ENCODE measurements around the gene KCNQ4.

KCNQ4 gene

DNA sequence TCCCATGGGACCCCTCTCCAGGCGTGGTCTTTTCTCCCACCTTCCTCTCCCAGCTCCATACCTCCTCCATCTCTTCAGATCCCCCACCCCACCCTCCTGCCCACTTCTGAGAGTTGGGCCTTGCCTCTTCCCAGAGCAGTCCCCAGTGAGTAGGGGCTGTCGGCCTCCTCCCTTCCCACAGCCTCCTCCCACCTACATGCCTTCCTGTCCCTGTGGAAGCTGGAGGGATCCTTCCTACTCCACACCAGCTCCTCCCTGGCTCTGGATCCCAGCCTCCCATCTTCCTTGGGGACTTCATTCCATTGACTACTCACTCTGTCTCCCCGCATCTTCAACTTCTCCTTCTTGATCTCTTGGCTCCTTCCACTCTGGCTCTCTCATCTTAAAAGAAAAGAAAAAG lies 24.9 kb downstream of the KCNQ4 start:
- FAIRE-seq (no peak), DNase-seq (ENCODE audit: extremely low spot score, insufficient read length, low read depth) (no peak)

DNA sequence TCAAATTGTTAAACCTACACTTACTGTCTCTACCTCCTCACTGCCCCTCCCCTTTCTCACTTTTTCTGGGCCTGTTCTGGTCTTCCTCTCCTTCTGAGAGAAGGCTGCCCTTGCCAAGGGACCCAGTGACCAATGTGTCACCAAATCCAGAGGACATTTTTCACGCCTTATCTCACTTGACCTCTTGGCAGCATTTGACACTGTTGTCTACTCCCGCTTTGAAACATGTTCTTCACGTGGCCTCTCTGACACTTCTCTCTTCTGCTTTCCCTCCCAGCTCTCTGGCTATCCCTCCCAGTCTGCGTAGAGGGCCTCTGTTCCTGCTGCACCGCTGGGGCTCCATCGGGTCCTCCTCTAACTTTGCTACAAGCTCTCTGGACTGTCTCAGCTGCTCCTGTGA lies 25.3 kb downstream of the KCNQ4 start:
- FAIRE-seq = peak; percentile 50
- DNase-seq (ENCODE audit: extremely low spot score, insufficient read length, low read depth) = no peak

GRCh38 chr1:40810927-40811326 lies 27.3 kb downstream of the KCNQ4 start:
- FAIRE-seq (no peak), DNase-seq (ENCODE audit: extremely low spot score, insufficient read length, low read depth) (no peak)

- no peak for DNase-seq (ENCODE audit: extremely low spot score, insufficient read length, low read depth)
- no peak for FAIRE-seq
These were observed 31.8 kb downstream of the KCNQ4 start for GRCh38 chr1:40815420-40815819.

GRCh38 chr1:40817791-40818263 lies 34.2 kb downstream of the KCNQ4 start:
- FAIRE-seq (no peak), DNase-seq (ENCODE audit: extremely low spot score, insufficient read length, low read depth) (no peak)

DNA sequence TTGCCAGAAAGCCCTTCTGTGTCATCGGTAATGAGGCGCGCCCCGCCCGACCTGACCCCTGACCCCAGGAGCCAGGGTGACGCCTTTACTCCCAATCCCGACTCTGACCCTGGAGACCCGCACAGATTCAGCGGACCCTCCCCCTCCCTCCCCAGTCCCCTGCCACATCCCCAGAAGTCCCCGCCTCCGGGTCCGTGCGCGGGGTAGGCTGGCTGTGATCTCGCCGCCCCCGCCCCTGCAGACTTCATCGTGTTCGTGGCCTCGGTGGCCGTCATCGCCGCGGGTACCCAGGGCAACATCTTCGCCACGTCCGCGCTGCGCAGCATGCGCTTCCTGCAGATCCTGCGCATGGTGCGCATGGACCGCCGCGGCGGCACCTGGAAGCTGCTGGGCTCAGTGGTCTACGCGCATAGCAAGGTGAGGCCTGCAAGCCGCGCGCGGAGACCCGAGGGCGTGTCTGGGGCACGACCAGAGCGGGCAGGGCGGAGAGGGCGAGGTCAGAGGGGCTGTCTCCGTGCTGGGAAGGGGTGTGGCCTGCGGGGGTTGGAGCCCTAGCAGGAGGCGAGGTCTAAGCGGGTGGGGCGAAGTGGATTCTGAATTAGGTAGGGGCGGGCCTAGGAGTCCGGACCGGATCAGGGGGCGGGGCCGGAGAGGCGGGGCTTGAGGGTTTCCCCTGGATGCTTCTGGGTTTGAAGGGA lies 34.8 kb downstream of the KCNQ4 start:
- FAIRE-seq = peak; percentile 87
- DNase-seq (ENCODE audit: extremely low spot score, insufficient read length, low read depth) = peak; percentile 73

- FAIRE-seq (no peak), DNase-seq (ENCODE audit: extremely low spot score, insufficient read length, low read depth) (no peak)
These were observed 35.5 kb downstream of the KCNQ4 start for GRCh38 chr1:40819101-40819500.

- DNase-seq (ENCODE audit: extremely low spot score, insufficient read length, low read depth) (no peak), FAIRE-seq (no peak)
These were observed 36.7 kb downstream of the KCNQ4 start for GRCh38 chr1:40820251-40820797.

- FAIRE-seq (no peak), DNase-seq (ENCODE audit: extremely low spot score, insufficient read length, low read depth) (no peak)
These were observed 37.5 kb downstream of the KCNQ4 start for GRCh38 chr1:40820911-40821693.

DNA sequence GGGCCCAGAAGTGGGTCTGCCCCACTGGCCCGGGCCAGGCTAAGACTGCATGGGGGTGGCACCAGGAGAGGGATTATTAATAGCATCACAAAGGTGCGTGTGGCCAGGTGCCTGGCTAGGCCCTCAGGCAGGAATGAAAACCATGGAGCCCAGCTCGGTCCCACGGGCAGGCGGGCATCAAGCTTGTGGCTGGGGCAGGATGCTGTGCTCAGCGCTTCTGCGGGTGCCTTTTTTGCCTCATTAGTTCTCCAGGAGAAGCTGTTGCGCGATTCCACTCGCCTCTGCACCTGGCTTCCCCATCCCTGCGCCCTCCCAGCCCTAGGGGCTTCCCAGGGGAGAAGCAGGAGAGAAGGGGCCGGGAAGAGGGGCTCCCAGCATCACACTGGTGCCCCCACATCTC lies 39.3 kb downstream of the KCNQ4 start:
- FAIRE-seq (no peak), DNase-seq (ENCODE audit: extremely low spot score, insufficient read length, low read depth) (no peak)

DNA sequence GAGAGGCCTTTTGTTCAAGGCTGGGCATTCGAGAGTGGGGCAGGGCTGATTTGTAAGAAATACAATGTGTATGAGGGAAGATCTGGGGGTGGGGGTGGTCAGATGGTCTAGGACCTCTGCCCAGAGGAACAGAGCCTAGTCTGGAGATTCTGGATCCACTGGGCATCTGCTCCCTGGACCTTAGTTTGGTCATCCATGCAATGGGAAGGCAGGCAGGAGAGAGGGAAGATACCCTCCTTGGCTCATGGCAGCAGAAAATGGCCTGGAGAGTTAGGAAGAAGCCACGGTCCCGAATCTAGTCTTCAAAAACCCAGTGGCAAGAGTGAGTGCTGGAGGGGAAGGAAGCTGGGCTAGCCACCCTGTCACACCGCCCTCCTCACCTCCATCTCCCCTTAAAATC lies 39.8 kb downstream of the KCNQ4 start:
- DNase-seq (ENCODE audit: extremely low spot score, insufficient read length, low read depth) = no peak
- no peak for FAIRE-seq

DNA sequence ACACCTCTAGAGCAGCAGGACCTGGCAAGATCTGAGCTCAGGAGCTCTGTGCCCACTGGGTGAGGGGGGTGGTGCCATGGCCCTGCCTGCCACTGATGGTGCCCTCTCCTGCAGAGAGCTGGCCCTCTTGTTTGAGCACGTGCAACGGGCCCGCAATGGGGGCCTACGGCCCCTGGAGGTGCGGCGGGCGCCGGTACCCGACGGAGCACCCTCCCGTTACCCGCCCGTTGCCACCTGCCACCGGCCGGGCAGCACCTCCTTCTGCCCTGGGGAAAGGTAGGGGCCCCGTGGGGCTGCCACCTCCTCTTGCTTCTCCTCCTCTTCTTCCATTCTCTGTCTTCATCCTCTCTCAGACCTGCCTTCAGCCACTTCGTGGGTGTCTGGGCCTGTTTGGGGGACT lies 40.4 kb downstream of the KCNQ4 start:
- DNase-seq (ENCODE audit: extremely low spot score, insufficient read length, low read depth) (no peak), FAIRE-seq (no peak)

DNA sequence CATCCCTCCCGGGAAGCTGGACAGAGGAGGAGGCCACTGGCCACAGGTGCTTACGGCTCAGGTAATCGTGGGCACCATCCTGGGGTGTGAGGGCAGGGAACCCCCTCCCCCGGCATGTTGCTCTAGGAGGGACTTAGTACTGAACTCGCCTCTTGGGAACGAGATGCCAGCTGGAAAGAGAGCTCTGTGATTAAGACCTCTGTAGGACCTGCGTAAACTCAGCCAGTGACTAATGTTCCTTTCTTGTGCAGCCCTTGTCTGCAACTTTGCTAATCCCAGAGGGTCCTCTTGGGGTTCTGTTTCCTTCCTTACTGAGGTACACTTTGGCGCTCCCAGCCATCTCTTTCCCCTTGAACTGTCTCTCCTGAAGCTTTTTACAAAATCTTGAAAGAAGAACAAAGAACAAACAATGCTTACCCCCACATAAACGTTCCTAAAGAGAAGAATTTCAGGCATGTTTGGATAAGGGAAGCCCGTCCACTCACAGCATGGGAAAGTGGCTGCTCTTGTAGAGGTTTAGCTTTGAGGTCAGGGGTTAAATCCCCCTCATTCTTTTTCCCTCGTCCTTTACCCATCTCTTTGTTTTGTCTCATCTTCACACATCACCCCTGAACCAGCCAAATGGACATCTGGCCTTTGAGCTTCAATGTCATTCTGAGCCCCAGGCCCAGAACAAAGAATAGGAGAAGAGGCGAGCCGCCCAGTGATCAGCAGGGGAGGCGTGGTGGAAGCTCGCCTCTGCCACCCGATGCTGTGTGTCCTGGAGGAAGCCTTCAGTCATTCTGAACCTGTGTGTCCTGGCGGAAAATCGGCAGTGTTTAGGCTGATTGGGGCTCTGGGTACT lies 41.2 kb downstream of the KCNQ4 start:
- DNase-seq (ENCODE audit: extremely low spot score, insufficient read length, low read depth) (no peak), FAIRE-seq (no peak)

DNA sequence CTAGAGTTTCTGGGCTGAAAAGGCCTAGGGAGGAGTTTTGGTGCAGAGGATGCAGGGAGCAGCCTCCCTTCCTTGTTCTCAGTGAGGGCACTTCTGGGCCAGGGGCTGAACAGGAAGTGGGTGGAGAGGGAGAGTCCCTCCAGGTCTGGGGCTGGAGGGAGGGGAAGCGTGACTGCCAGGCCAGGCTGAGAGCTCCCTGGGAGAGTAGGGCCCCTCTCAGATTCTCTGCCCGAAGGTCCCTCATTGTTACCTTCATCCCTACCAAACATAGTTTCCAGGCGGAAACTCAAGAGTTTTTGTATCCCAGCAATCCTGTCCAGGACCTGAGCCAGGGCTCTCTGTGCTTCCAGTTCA lies 41.8 kb downstream of the KCNQ4 start:
- DNase-seq (ENCODE audit: extremely low spot score, insufficient read length, low read depth) (no peak), FAIRE-seq (peak; percentile 61)

- DNase-seq (ENCODE audit: extremely low spot score, insufficient read length, low read depth) (no peak), FAIRE-seq (peak; percentile 59)
These were observed 42.4 kb downstream of the KCNQ4 start for GRCh38 chr1:40825996-40826395.

GRCh38 chr1:40829631-40830245 lies 46.2 kb downstream of the KCNQ4 start:
- DNase-seq (ENCODE audit: extremely low spot score, insufficient read length, low read depth) (no peak), FAIRE-seq (no peak)

- DNase-seq (ENCODE audit: extremely low spot score, insufficient read length, low read depth) (no peak), FAIRE-seq (no peak)
These were observed 46.9 kb downstream of the KCNQ4 start for GRCh38 chr1:40830419-40830943.

DNA sequence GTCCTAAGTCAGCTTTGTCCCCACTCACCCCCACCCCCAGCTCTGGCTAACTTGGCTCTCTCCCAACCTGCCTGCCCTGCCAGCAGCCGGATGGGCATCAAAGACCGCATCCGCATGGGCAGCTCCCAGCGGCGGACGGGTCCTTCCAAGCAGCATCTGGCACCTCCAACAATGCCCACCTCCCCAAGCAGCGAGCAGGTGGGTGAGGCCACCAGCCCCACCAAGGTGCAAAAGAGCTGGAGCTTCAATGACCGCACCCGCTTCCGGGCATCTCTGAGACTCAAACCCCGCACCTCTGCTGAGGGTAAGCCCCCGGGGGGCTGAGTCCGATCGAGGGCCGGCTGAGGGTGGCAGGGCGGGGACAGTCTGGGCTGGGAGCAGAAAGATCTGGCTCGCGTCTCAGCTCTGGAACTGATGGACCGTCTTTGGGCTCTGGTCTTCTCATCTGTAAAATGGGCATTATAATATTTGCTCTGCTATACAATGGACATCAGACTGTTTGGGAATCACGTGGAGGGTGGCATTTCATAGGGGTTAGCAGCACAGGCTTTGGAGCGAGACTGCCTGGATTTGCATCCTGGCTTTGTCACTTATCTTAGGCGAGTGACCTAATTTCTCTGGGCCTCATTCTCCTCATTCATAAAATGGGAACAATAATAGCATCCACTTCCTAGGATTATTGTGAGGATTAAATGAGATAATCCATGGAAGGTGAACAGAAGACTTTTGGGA lies 47.6 kb downstream of the KCNQ4 start:
- DNase-seq (ENCODE audit: extremely low spot score, insufficient read length, low read depth) (no peak), FAIRE-seq (no peak)

GRCh38 chr1:40833979-40834378 lies 50.4 kb downstream of the KCNQ4 start:
- no peak for FAIRE-seq
- no peak for DNase-seq (ENCODE audit: extremely low spot score, insufficient read length, low read depth)

Data from GM18507 (cell line).